ENCODE measurements around the gene IER5. TPM values are rescaled to one million over a fixed set of nuclear protein-coding genes. Genes with fewer than 3 reads are reported as not detected.

IER5 gene
- total and polyA plus RNA-seq, 2 of the 13 experiments (the other 11 are each of a cell fraction or from before 2014, with no cell fraction given), result 2.5 to 3.5 TPM

DNA sequence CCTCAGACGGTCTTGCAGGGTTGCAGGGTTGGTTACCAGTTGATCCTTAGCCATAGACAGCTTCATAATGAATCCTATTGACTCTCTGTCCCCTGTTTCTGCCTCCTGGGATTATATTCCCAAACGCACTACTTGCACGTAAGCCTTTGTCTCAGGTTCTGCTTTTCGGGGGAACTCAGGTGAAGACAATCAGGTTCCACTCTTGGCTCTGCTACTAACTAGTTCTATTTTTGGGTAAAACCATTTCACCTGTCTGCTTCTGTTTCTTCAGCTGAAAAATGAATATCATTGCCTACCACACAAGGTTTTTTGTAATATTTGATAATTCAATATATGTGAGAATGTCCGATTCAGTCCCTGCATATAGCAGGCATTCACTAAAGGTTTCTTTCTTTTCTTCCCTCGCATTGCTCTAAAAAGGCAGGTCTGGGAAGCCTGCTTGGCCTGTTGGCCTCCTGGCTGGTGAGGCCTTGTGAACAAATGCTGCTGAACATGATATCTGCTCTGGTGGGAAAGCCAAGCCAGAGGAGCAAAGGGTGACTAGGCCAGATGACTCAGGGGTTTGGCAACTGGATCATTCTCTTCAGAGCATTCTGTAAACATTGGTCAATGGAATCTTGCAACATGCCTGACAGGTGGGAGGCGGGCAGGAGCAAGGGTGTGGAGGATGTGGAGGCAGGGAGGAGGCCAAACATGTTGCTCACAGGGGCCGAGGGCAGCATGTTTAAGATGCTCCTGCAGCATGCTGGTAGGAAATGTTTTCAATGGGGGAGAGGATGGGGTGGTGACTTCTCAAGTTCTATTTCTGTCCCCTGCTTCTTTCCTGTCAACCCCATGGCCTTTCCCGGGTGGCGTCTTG lies 23.8 kb downstream of the IER5 start (continued):
- no peak; the same call in 1 of the 2 replicates for TF ChIP-seq CHD4 (IDR thresholded peaks at IDR 0.05; ENCODE audit: borderline replicate concordance, low read length)
- TF ChIP-seq NBN (conservative IDR thresholded peaks at IDR 0.05), result no peak
- TF ChIP-seq, protein P1, sequence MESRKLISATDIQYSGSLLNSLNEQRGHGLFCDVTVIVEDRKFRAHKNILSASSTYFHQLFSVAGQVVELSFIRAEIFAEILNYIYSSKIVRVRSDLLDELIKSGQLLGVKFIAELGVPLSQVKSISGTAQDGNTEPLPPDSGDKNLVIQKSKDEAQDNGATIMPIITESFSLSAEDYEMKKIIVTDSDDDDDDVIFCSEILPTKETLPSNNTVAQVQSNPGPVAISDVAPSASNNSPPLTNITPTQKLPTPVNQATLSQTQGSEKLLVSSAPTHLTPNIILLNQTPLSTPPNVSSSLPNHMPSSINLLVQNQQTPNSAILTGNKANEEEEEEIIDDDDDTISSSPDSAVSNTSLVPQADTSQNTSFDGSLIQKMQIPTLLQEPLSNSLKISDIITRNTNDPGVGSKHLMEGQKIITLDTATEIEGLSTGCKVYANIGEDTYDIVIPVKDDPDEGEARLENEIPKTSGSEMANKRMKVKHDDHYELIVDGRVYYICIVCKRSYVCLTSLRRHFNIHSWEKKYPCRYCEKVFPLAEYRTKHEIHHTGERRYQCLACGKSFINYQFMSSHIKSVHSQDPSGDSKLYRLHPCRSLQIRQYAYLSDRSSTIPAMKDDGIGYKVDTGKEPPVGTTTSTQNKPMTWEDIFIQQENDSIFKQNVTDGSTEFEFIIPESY (CRISPR knock-in tag; IDR thresholded peaks at IDR 0.05), result peak; percentile 84
- no peak for TF ChIP-seq ZNF550 (CRISPR knock-in tag; IDR thresholded peaks at IDR 0.05; ENCODE audit: borderline replicate concordance)
- TF ChIP-seq ZNF10 (CRISPR knock-in tag; IDR thresholded peaks at IDR 0.05; ENCODE audit: borderline replicate concordance, low read depth), result no peak
- TF ChIP-seq AGO2 (optimal IDR thresholded peaks at IDR 0.05; ENCODE audit: low read depth, low read length), result no peak
- TF ChIP-seq JUNB (CRISPR knock-in tag; IDR thresholded peaks at IDR 0.05; ENCODE audit: borderline replicate concordance), result peak; percentile 97
- TF ChIP-seq, protein P2, sequence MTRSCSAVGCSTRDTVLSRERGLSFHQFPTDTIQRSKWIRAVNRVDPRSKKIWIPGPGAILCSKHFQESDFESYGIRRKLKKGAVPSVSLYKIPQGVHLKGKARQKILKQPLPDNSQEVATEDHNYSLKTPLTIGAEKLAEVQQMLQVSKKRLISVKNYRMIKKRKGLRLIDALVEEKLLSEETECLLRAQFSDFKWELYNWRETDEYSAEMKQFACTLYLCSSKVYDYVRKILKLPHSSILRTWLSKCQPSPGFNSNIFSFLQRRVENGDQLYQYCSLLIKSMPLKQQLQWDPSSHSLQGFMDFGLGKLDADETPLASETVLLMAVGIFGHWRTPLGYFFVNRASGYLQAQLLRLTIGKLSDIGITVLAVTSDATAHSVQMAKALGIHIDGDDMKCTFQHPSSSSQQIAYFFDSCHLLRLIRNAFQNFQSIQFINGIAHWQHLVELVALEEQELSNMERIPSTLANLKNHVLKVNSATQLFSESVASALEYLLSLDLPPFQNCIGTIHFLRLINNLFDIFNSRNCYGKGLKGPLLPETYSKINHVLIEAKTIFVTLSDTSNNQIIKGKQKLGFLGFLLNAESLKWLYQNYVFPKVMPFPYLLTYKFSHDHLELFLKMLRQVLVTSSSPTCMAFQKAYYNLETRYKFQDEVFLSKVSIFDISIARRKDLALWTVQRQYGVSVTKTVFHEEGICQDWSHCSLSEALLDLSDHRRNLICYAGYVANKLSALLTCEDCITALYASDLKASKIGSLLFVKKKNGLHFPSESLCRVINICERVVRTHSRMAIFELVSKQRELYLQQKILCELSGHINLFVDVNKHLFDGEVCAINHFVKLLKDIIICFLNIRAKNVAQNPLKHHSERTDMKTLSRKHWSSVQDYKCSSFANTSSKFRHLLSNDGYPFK (CRISPR knock-in tag; IDR thresholded peaks at IDR 0.05; ENCODE audit: borderline replicate concordance), result peak; percentile 24; the same call in 1 of the 2 replicates
- TF ChIP-seq MTF1 (CRISPR knock-in tag; IDR thresholded peaks at IDR 0.05), result no peak
- no peak; the same call in 1 of the 2 replicates for TF ChIP-seq MBD4 (IDR thresholded peaks at IDR 0.05; ENCODE audit: borderline replicate concordance, low read length)
- TF ChIP-seq ZNF674 (CRISPR knock-in tag; IDR thresholded peaks at IDR 0.05; ENCODE audit: low read depth), result no peak
- peak; percentile 96 for TF ChIP-seq AHR (CRISPR knock-in tag; IDR thresholded peaks at IDR 0.05)
- TF ChIP-seq GLI4 (CRISPR knock-in tag; IDR thresholded peaks at IDR 0.05; ENCODE audit: borderline replicate concordance), result no peak
- peak; percentile 92; the same call in 1 of the 2 replicates for TF ChIP-seq ZNF274 (CRISPR knock-in tag; IDR thresholded peaks at IDR 0.05)
- no peak for TF ChIP-seq ZNF850 (CRISPR knock-in tag; conservative IDR thresholded peaks at IDR 0.05)
- 0 out of 2 replicates have a peak, but pooled peaks have one; percentile 72 for TF ChIP-seq SOX13 (IDR thresholded peaks at IDR 0.05)
- TF ChIP-seq SOX13 (CRISPR knock-in tag; conservative IDR thresholded peaks at IDR 0.05 in 1 of 2, IDR thresholded peaks at IDR 0.05 in 1 of 2), result peak in 1 of 2 experiments; percentile 95; a peak in 2 of 4 replicates
- TF ChIP-seq ZEB1 (IDR thresholded peaks at IDR 0.05; ENCODE audit: insufficient replicate concordance, low read depth), result peak; percentile 94
- TF ChIP-seq CBX1 (IDR thresholded peaks at IDR 0.05; ENCODE audit: low read depth), result no peak
- no peak for TF ChIP-seq ATM (IDR thresholded peaks at IDR 0.05; ENCODE audit: borderline replicate concordance)
- TF ChIP-seq, protein P3, sequence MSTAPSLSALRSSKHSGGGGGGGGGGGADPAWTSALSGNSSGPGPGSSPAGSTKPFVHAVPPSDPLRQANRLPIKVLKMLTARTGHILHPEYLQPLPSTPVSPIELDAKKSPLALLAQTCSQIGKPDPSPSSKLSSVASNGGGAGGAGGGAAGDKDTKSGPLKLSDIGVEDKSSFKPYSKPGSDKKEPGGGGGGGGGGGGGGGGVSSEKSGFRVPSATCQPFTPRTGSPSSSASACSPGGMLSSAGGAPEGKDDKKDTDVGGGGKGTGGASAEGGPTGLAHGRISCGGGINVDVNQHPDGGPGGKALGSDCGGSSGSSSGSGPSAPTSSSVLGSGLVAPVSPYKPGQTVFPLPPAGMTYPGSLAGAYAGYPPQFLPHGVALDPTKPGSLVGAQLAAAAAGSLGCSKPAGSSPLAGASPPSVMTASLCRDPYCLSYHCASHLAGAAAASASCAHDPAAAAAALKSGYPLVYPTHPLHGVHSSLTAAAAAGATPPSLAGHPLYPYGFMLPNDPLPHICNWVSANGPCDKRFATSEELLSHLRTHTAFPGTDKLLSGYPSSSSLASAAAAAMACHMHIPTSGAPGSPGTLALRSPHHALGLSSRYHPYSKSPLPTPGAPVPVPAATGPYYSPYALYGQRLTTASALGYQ (CRISPR knock-in tag; IDR thresholded peaks at IDR 0.05), result peak; percentile 61; the same call in 1 of the 2 replicates
